Liver (tissue), 9 donors: ENCODE results near the gene SPON2. TPM values are rescaled to one million over a fixed set of nuclear protein-coding genes. Genes with fewer than 3 reads are reported as not detected.

Experiments
- DNase-seq: peaks from one replicate; pipeline ENCODE4 v3.0.0-alpha.2; 2017; ENCODE audit warnings: low spot score
- H3K27ac ChIP-seq, 2 donors: one replicate each; pipeline ENCODE4 v1.7.0; 2013; ENCODE audit warnings: inconsistent platforms in 2 of 2, low read length in 2 of 2, control low read depth in 1 of 2, low read depth in 1 of 2, mild to moderate bottlenecking in 1 of 2
- H3K27me3 ChIP-seq, 4 donors: one replicate each; pipeline versions ENCODE4 v1.6.1 to v1.7.0; 2013; ENCODE audit warnings: low read length in 3 of 4, inconsistent platforms in 1 of 4, mild to moderate bottlenecking in 1 of 4, moderate library complexity in 1 of 4; ENCODE audit not compliant: control insufficient read depth in 4 of 4, insufficient read depth in 4 of 4
- H3K36me3 ChIP-seq, 4 donors: one replicate each; pipeline versions ENCODE4 v1.6.1 to v1.7.0; 2013; ENCODE audit warnings: low read length in 3 of 4, mild to moderate bottlenecking in 3 of 4, low read depth in 1 of 4, moderate library complexity in 1 of 4; ENCODE audit not compliant: control insufficient read depth in 4 of 4, insufficient read depth in 3 of 4
- H3K4me1 ChIP-seq, 4 donors: one replicate each; pipeline versions ENCODE4 v1.6.1 to v1.7.0; 2013; ENCODE audit warnings: low read length in 3 of 4, mild to moderate bottlenecking in 3 of 4, moderate library complexity in 1 of 4; ENCODE audit not compliant: control insufficient read depth in 4 of 4, insufficient read depth in 4 of 4
- H3K4me3 ChIP-seq, 3 donors: one replicate each; pipeline versions ENCODE4 v1.6.1 to v1.7.0; 2013; ENCODE audit warnings: low read length in 3 of 3, control low read depth in 1 of 3, low read depth in 1 of 3, mild to moderate bottlenecking in 1 of 3
- H3K9ac ChIP-seq, 2 donors: one replicate each; pipeline ENCODE4 v1.7.0; 2013; ENCODE audit warnings: low read length in 2 of 2, mild to moderate bottlenecking in 2 of 2, moderate library complexity in 2 of 2, control low read depth in 1 of 2, low read depth in 1 of 2
- H3K9me3 ChIP-seq, 4 donors: one replicate each; pipeline versions ENCODE4 v1.6.1 to v1.7.0; 2013; ENCODE audit warnings: low read length in 3 of 4; ENCODE audit not compliant: control insufficient read depth in 4 of 4
- ATF3 ChIP-seq: IDR thresholded peaks from 2 replicates; pipeline ENCODE4 v1.6.1; 2016; ENCODE audit warnings: antibody characterized with exemption
- FOXA1 ChIP-seq: IDR thresholded peaks from 2 replicates; pipeline ENCODE4 v1.6.1; 2016; ENCODE audit warnings: antibody characterized with exemption
- FOXA2 ChIP-seq: IDR thresholded peaks from 2 replicates; pipeline ENCODE4 v1.6.1; 2016; ENCODE audit warnings: antibody characterized with exemption
- GABPA ChIP-seq, 2 donors: IDR thresholded peaks in 1 of 2; conservative IDR thresholded peaks in 1 of 2; 2 replicates each; pipeline ENCODE4 v1.6.1; 2016; ENCODE audit warnings: antibody characterized with exemption in 2 of 2, mild to moderate bottlenecking in 1 of 2, moderate library complexity in 1 of 2
- HNF4A ChIP-seq, 2 donors: conservative IDR thresholded peaks; 2 replicates each; pipeline ENCODE4 v1.6.1; 2016; ENCODE audit warnings: antibody characterized with exemption in 2 of 2, mild to moderate bottlenecking in 2 of 2
- HNF4G ChIP-seq: IDR thresholded peaks from 2 replicates; pipeline ENCODE4 v1.6.1; 2016; ENCODE audit warnings: antibody characterized with exemption
- JUND ChIP-seq, 2 donors: IDR thresholded peaks; 2 replicates each; pipeline ENCODE4 v1.6.1; 2016; ENCODE audit warnings: antibody characterized with exemption in 2 of 2
- MAX ChIP-seq: IDR thresholded peaks from 2 replicates; pipeline ENCODE4 v1.6.1; 2016; ENCODE audit warnings: antibody characterized with exemption
- NR2F2 ChIP-seq: IDR thresholded peaks from 2 replicates; pipeline ENCODE4 v1.6.1; 2016; ENCODE audit warnings: antibody characterized with exemption
- RAD21 ChIP-seq, 2 donors: IDR thresholded peaks; 2 replicates each; pipeline ENCODE4 v1.6.1; 2016; ENCODE audit warnings: antibody characterized with exemption in 2 of 2, mild to moderate bottlenecking in 2 of 2
- RXRA ChIP-seq, 2 donors: IDR thresholded peaks; 2 replicates each; pipeline ENCODE4 v1.6.1; 2017 to 2018; ENCODE audit warnings: antibody characterized with exemption in 2 of 2, mild to moderate bottlenecking in 1 of 2
- SP1 ChIP-seq: IDR thresholded peaks from 2 replicates; pipeline ENCODE4 v1.6.1; 2018; ENCODE audit warnings: antibody characterized with exemption, mild to moderate bottlenecking
- TAF1 ChIP-seq: conservative IDR thresholded peaks from 2 replicates; pipeline ENCODE4 v1.6.1; 2016; ENCODE audit warnings: antibody characterized with exemption, mild to moderate bottlenecking
- YY1 ChIP-seq: IDR thresholded peaks from 2 replicates; pipeline ENCODE4 v1.6.1; 2016; ENCODE audit warnings: antibody characterized with exemption, mild to moderate bottlenecking
- WGBS: extraction: QIAGEN DNeasy Blood & Tissue Kit; methylation state at CpG from one replicate; pipeline ENCODE4 v1.1.7; 2013; 5-methylcytosine and 5-hydroxymethylcytosine counted together
- polyA plus RNA-seq, 2 donors: library from polyadenylated mRNA; stranded (reverse) in 1 of 2; unstranded in 1 of 2; fragments of 200-250 nt in 1 of 2; fragments of >200 nt in 1 of 2; fragmentation: Nextera tagmentation in 1 of 2; extraction: Ambion mirVana in 1 of 2; gene quantifications; one replicate each; pipeline versions ENCODE4 v1.2.1 to v1.2.3, GENCODE V29; 2013 to 2015
- total RNA-seq, 2 donors: library from RNA; depleted of rRNA; stranded (reverse); fragments of >200 nt; gene quantifications; one replicate each; pipeline ENCODE4 v1.2.3, GENCODE V29; 2014
- TF ChIP-seq, protein P1 (sequence below): fragments of 150-350 bp; IDR thresholded peaks from 2 replicates; pipeline ENCODE4 v1.5.1; 2017; ENCODE audit warnings: improper control_type of control experiment, low read depth, low read length; ENCODE audit not compliant: missing input control
- TF ChIP-seq, protein P2 (sequence below): IDR thresholded peaks from 2 replicates; pipeline ENCODE4 v1.6.1; 2016; ENCODE audit warnings: antibody characterized with exemption, mild to moderate bottlenecking
- TF ChIP-seq, protein P3 (sequence below): IDR thresholded peaks from 2 replicates; pipeline ENCODE4 v1.6.1; 2016; ENCODE audit warnings: antibody characterized with exemption
- donor health status: healthy.
- donor health status: healthy.
- donor health status: healthy.
- donor health status: healthy.
- donor health status: healthy.

SPON2 gene
- total and polyA plus RNA-seq, 4 donors = 35.7 to 80.3 (median 72.3) TPM

- H3K36me3 ChIP-seq = peaks cover 1 to 6% (median 6%) of the 10 kb centered on the region in 4 donors
- no peak for TF ChIP-seq FOXA2
- TF ChIP-seq ATF3 = no peak
- no peak for TF ChIP-seq GABPA (IDR thresholded peaks at IDR 0.05 in 1 of 2, conservative IDR thresholded peaks at IDR 0.05 in 1 of 2)
- no peak for TF ChIP-seq NR2F2
- no peak for TF ChIP-seq RAD21 (IDR thresholded peaks at IDR 0.05)
- TF ChIP-seq TAF1 = no peak
- TF ChIP-seq JUND (IDR thresholded peaks at IDR 0.05) = no peak
- no peak for TF ChIP-seq FOXA1
- TF ChIP-seq MAX = no peak
- TF ChIP-seq, protein P1, sequence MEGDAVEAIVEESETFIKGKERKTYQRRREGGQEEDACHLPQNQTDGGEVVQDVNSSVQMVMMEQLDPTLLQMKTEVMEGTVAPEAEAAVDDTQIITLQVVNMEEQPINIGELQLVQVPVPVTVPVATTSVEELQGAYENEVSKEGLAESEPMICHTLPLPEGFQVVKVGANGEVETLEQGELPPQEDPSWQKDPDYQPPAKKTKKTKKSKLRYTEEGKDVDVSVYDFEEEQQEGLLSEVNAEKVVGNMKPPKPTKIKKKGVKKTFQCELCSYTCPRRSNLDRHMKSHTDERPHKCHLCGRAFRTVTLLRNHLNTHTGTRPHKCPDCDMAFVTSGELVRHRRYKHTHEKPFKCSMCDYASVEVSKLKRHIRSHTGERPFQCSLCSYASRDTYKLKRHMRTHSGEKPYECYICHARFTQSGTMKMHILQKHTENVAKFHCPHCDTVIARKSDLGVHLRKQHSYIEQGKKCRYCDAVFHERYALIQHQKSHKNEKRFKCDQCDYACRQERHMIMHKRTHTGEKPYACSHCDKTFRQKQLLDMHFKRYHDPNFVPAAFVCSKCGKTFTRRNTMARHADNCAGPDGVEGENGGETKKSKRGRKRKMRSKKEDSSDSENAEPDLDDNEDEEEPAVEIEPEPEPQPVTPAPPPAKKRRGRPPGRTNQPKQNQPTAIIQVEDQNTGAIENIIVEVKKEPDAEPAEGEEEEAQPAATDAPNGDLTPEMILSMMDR = no peak
- TF ChIP-seq RXRA (IDR thresholded peaks at IDR 0.05) = no peak
- TF ChIP-seq, protein P2, sequence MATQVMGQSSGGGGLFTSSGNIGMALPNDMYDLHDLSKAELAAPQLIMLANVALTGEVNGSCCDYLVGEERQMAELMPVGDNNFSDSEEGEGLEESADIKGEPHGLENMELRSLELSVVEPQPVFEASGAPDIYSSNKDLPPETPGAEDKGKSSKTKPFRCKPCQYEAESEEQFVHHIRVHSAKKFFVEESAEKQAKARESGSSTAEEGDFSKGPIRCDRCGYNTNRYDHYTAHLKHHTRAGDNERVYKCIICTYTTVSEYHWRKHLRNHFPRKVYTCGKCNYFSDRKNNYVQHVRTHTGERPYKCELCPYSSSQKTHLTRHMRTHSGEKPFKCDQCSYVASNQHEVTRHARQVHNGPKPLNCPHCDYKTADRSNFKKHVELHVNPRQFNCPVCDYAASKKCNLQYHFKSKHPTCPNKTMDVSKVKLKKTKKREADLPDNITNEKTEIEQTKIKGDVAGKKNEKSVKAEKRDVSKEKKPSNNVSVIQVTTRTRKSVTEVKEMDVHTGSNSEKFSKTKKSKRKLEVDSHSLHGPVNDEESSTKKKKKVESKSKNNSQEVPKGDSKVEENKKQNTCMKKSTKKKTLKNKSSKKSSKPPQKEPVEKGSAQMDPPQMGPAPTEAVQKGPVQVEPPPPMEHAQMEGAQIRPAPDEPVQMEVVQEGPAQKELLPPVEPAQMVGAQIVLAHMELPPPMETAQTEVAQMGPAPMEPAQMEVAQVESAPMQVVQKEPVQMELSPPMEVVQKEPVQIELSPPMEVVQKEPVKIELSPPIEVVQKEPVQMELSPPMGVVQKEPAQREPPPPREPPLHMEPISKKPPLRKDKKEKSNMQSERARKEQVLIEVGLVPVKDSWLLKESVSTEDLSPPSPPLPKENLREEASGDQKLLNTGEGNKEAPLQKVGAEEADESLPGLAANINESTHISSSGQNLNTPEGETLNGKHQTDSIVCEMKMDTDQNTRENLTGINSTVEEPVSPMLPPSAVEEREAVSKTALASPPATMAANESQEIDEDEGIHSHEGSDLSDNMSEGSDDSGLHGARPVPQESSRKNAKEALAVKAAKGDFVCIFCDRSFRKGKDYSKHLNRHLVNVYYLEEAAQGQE = no peak
- TF ChIP-seq HNF4A (conservative IDR thresholded peaks at IDR 0.05) = no peak
- no peak for TF ChIP-seq YY1
- TF ChIP-seq, protein P3, sequence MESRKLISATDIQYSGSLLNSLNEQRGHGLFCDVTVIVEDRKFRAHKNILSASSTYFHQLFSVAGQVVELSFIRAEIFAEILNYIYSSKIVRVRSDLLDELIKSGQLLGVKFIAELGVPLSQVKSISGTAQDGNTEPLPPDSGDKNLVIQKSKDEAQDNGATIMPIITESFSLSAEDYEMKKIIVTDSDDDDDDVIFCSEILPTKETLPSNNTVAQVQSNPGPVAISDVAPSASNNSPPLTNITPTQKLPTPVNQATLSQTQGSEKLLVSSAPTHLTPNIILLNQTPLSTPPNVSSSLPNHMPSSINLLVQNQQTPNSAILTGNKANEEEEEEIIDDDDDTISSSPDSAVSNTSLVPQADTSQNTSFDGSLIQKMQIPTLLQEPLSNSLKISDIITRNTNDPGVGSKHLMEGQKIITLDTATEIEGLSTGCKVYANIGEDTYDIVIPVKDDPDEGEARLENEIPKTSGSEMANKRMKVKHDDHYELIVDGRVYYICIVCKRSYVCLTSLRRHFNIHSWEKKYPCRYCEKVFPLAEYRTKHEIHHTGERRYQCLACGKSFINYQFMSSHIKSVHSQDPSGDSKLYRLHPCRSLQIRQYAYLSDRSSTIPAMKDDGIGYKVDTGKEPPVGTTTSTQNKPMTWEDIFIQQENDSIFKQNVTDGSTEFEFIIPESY = no peak
- no peak for TF ChIP-seq SP1
- no peak for TF ChIP-seq HNF4G
- no peaks in the 10 kb centered on the region for H3K27me3 ChIP-seq
- WGBS = 89% methylated on average over 21 of the region's 21 CpGs
- H3K4me3 ChIP-seq = no peak overlapping the region
- no peaks in the 10 kb centered on the region for H3K9me3 ChIP-seq
- no peak for DNase-seq
- peaks cover 8 to 41% (median 17%) of the 10 kb centered on the region in 4 donors for H3K4me1 ChIP-seq
- no peak overlapping the region for H3K27ac ChIP-seq
- H3K9ac ChIP-seq = no peak overlapping the region
These were observed 3.9 kb downstream of the SPON2 start for GRCh38 chr4:1168191-1169101.
